Tibial nerve (tissue), 4 donors: ENCODE data around the gene MPRIP. TPM values are rescaled to one million over a fixed set of nuclear protein-coding genes. Genes with fewer than 3 reads are reported as not detected.

Experiments used
- DNase-seq, 2 donors: peaks; one replicate each; pipeline ENCODE4 v3.0.0-alpha.2; 2019; ENCODE audit warnings: low spot score in 2 of 2
- H3K27ac ChIP-seq, 4 donors: fragments of 200-600 bp; sonication (generic) in 3 of 4; one replicate each; pipeline ENCODE4 v1.5.1; 2017 to 2019; ENCODE audit warnings: mild to moderate bottlenecking in 1 of 4
- H3K27me3 ChIP-seq, 2 donors: fragments of 200-600 bp; sonication (generic) in 1 of 2; one replicate each; pipeline versions ENCODE4 v1.5.1 to v1.6.0; 2017 to 2019
- H3K36me3 ChIP-seq, 3 donors: fragments of 200-600 bp; sonication (generic); one replicate each; pipeline ENCODE4 v1.5.1; 2018 to 2019
- H3K4me1 ChIP-seq, 4 donors: fragments of 200-600 bp; sonication (generic) in 3 of 4; one replicate each; pipeline ENCODE4 v1.5.1; 2017 to 2019
- H3K4me3 ChIP-seq, 4 donors: fragments of 200-600 bp; sonication (generic) in 3 of 4; one replicate each; pipeline ENCODE4 v1.5.1; 2017 to 2019; ENCODE audit warnings: mild to moderate bottlenecking in 1 of 4, moderate library complexity in 1 of 4
- H3K9me3 ChIP-seq, 4 donors: fragments of 200-600 bp; sonication (generic) in 3 of 4; one replicate each; pipeline ENCODE4 v1.5.1; 2017 to 2019
- CTCF ChIP-seq, 5 experiments: fragments of 200-600 bp in 3 of 5; fragments of 450-650 bp in 2 of 5; sonication (generic) in 3 of 5; IDR thresholded peaks; one replicate each; pipeline ENCODE4 v1.5.1; 2016 to 2019; ENCODE audit warnings: antibody characterized with exemption in 5 of 5, mild to moderate bottlenecking in 3 of 5, moderate library complexity in 2 of 5
- EP300 ChIP-seq, 2 donors: sonication (generic); formaldehyde crosslinking; IDR thresholded peaks; one replicate each; pipeline ENCODE4 v1.6.1; 2017; ENCODE audit warnings: antibody characterized with exemption in 2 of 2, mild to moderate bottlenecking in 1 of 2
- POLR2A ChIP-seq, 2 donors: fragments of 450-650 bp; IDR thresholded peaks; one replicate each; pipeline ENCODE4 v1.6.1; 2017; ENCODE audit warnings: antibody characterized with exemption in 2 of 2, mild to moderate bottlenecking in 2 of 2, moderate library complexity in 2 of 2
- WGBS, 2 donors: methylation state at CpG; one replicate each; pipeline ENCODE4 v1.1.5; 2018; 5-methylcytosine and 5-hydroxymethylcytosine counted together
- total RNA-seq, 4 donors: library from RNA; depleted of rRNA; stranded (reverse); fragments of >200 nt; gene quantifications; one replicate each; pipeline ENCODE4 v1.1.0, GENCODE V29; 2016

MPRIP gene
- total RNA-seq, 4 donors from 2014 or later = 216 to 291 (median 265) TPM

GRCh38 chr17:17172001-17172939 is 130.0 kb downstream of the MPRIP start:
- peaks cover 0 to 94% (median 11%) of the 10 kb centered on the region in 3 donors for H3K36me3 ChIP-seq
- TF ChIP-seq POLR2A (IDR thresholded peaks at IDR 0.05) (no peak), EP300 (IDR thresholded peaks at IDR 0.05) (no peak), CTCF (IDR thresholded peaks at IDR 0.05) (no peak)

GRCh38 chr17:17172990-17173389 is 130.7 kb downstream of the MPRIP start:
- Histone ChIP-seq H3K27ac (peak overlapping the region in 2 of 4 donors; percentile 13 to 54), H3K9me3 (no peaks in the 10 kb centered on the region), H3K36me3 (peaks cover 0 to 94% (median 18%) of the 10 kb centered on the region in 3 donors), H3K4me3 (no peak overlapping the region), H3K27me3 (no peaks in the 10 kb centered on the region), H3K4me1 (peaks cover 0 to 7% (median 0%) of the 10 kb centered on the region in 4 donors)
- TF ChIP-seq EP300 (IDR thresholded peaks at IDR 0.05) = no peak
- TF ChIP-seq CTCF (IDR thresholded peaks at IDR 0.05) = no peak
- TF ChIP-seq POLR2A (IDR thresholded peaks at IDR 0.05) = no peak
- WGBS, 2 donors = 89% methylated on average over 8 to 9 of the region's 9 CpGs
- DNase-seq = no peak

More at GRCh38 chr17:17172001-17172939, 130.0 kb downstream of the MPRIP start:
- Histone ChIP-seq H3K27ac (peak overlapping the region in 2 of 4 donors; percentile 13 to 54), H3K9me3 (no peaks in the 10 kb centered on the region), H3K4me3 (no peak overlapping the region), H3K4me1 (peaks cover 0 to 7% (median 0%) of the 10 kb centered on the region in 4 donors), H3K27me3 (no peaks in the 10 kb centered on the region)
- no peak for DNase-seq
- 61% methylated on average over 23 to 26 of the region's 26 CpGs for WGBS, 2 donors

GRCh38 chr17:17173921-17174320 is 131.7 kb downstream of the MPRIP start:
- Histone ChIP-seq H3K27me3 (no peaks in the 10 kb centered on the region), H3K36me3 (peaks cover 3 to 94% (median 19%) of the 10 kb centered on the region in 3 donors), H3K27ac (no peak overlapping the region), H3K4me1 (peaks cover 0 to 7% (median 0%) of the 10 kb centered on the region in 4 donors), H3K9me3 (no peaks in the 10 kb centered on the region), H3K4me3 (no peak overlapping the region)
- WGBS, 2 donors = 91 to 96% methylated on average over 13 to 14 of the region's 14 CpGs
- TF ChIP-seq CTCF (IDR thresholded peaks at IDR 0.05) (no peak), EP300 (IDR thresholded peaks at IDR 0.05) (no peak), POLR2A (IDR thresholded peaks at IDR 0.05) (no peak)
- no peak for DNase-seq

- no peak for TF ChIP-seq CTCF (IDR thresholded peaks at IDR 0.05)
- no peak for TF ChIP-seq EP300 (IDR thresholded peaks at IDR 0.05)
- Histone ChIP-seq H3K27me3 (no peaks in the 10 kb centered on the region), H3K4me3 (no peak overlapping the region), H3K27ac (no peak overlapping the region), H3K4me1 (peaks cover 0 to 10% (median 0%) of the 10 kb centered on the region in 4 donors), H3K9me3 (no peaks in the 10 kb centered on the region), H3K36me3 (peaks cover 3 to 100% (median 23%) of the 10 kb centered on the region in 3 donors)
- DNase-seq = no peak
- WGBS, 2 donors = 87 to 90% methylated on average over 8 of the region's 8 CpGs
Measured at GRCh38 chr17:17175340-17175739, 133.1 kb downstream of the MPRIP start.

GRCh38 chr17:17175917-17176316 is 133.7 kb downstream of the MPRIP start:
- Histone ChIP-seq H3K36me3 (peaks cover 3 to 100% (median 26%) of the 10 kb centered on the region in 3 donors), H3K9me3 (no peaks in the 10 kb centered on the region), H3K4me1 (peaks cover 0 to 10% (median 0%) of the 10 kb centered on the region in 4 donors), H3K4me3 (no peak overlapping the region), H3K27me3 (no peaks in the 10 kb centered on the region), H3K27ac (no peak overlapping the region)
- TF ChIP-seq CTCF (IDR thresholded peaks at IDR 0.05) = no peak
- no peak for TF ChIP-seq EP300 (IDR thresholded peaks at IDR 0.05)
- TF ChIP-seq POLR2A (IDR thresholded peaks at IDR 0.05) = no peak
- DNase-seq = no peak
- WGBS, 2 donors = 81 to 88% methylated on average over 10 to 12 of the region's 12 CpGs
